Stimulated activated CD4-positive, alpha-beta T cell treated with anti-CD3 and anti-CD28 coated beads, Interleukin-15, amount 100 ng/mL, for 1 hour (primary cell): ENCODE data around the gene COX7B2.

Experiments used
- DNase-seq, 2 donors: peaks; one replicate each; pipeline ENCODE4 v3.0.0-alpha.2; 2020; ENCODE audit warnings: low read depth in 1 of 2, low spot score in 1 of 2

The COX7B2 gene

GRCh38 chr4:46909078-46909477 is at the start of gene COX7B2:
COX7B2 (minus strand) TSS chr4:46909245; CDS start chr4:46735192, 174,053 bp downstream.
- no peak for DNase-seq

- DNase-seq = no peak
Measured at GRCh38 chr4:46956451-46956850, 47.4 kb upstream of the COX7B2 start.

GRCh38 chr4:46955601-46956000 is 46.6 kb upstream of the COX7B2 start:
- DNase-seq = no peak

- no peak for DNase-seq
Measured at GRCh38 chr4:46954643-46955042, 45.6 kb upstream of the COX7B2 start.

GRCh38 chr4:46953564-46953963 is 44.5 kb upstream of the COX7B2 start:
- no peak for DNase-seq

GRCh38 chr4:46952451-46952850 is 43.4 kb upstream of the COX7B2 start:
- no peak for DNase-seq

- DNase-seq = no peak
Measured at GRCh38 chr4:46950826-46951225, 41.8 kb upstream of the COX7B2 start.

GRCh38 chr4:46949822-46950221 is 40.8 kb upstream of the COX7B2 start:
- no peak for DNase-seq

- no peak for DNase-seq
Measured at GRCh38 chr4:46947541-46947940, 38.5 kb upstream of the COX7B2 start.

- no peak for DNase-seq
Measured at GRCh38 chr4:46946919-46947536, 38.0 kb upstream of the COX7B2 start.

GRCh38 chr4:46945062-46945461 is 36.0 kb upstream of the COX7B2 start:
- DNase-seq = no peak

- no peak for DNase-seq
Measured at GRCh38 chr4:46944345-46944744, 35.3 kb upstream of the COX7B2 start.

- DNase-seq = no peak
Measured at GRCh38 chr4:46937493-46937892, 28.4 kb upstream of the COX7B2 start.

GRCh38 chr4:46934726-46935125 is 25.7 kb upstream of the COX7B2 start:
- DNase-seq = no peak

GRCh38 chr4:46933686-46934085 is 24.6 kb upstream of the COX7B2 start:
- no peak for DNase-seq

- no peak for DNase-seq
Measured at GRCh38 chr4:46931981-46932380, 22.9 kb upstream of the COX7B2 start.

- DNase-seq = no peak
Measured at GRCh38 chr4:46930891-46931290, 21.8 kb upstream of the COX7B2 start.

GRCh38 chr4:46927201-46927600 is 18.2 kb upstream of the COX7B2 start:
- no peak for DNase-seq

- DNase-seq = no peak
Measured at GRCh38 chr4:46924789-46925529, 15.9 kb upstream of the COX7B2 start.

GRCh38 chr4:46922205-46922604 is 13.2 kb upstream of the COX7B2 start:
- DNase-seq = no peak

GRCh38 chr4:46908148-46908547 is 897 bp downstream of the COX7B2 start:
- DNase-seq = no peak

- DNase-seq = no peak
Measured at GRCh38 chr4:46900082-46900481, 9.0 kb downstream of the COX7B2 start.

GRCh38 chr4:46894826-46895225 is 14.2 kb downstream of the COX7B2 start:
- DNase-seq = no peak
